DMS114 treated with DMSO at 0.1 percent for 48 hours (cell line): Measurements from ENCODE around the gene HOATZ.

Source experiments
- DNase-seq: peaks from one replicate; lab custom pipeline; 2025; ENCODE audit not compliant: unreplicated experiment; lab: John Stamatoyannopoulos, UW

Gene HOATZ

DNA sequence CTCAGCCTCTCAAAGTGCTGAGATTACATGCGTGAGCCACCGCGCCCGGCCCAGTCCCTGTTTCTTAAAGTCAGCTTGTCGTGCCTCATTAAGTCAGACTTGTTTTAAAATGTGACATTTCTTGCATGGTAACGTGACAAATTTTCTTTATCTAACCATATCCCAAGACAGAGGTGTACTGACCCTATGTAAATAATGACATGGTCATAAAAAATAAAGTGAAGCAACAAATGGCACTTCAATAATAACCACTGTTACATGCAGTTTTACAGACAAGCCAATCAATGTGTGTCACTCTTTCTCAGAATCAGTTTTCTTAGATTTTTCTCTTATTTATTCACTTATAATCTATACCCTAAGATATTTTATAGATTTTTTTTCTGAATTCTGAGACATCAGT, 61.2 kb downstream of the HOATZ start:
- no peak for DNase-seq

GRCh38 chr11:111577821-111578220, 63.2 kb downstream of the HOATZ start:
- DNase-seq: no peak

GRCh38 chr11:111581341-111581740, 66.8 kb downstream of the HOATZ start:
- no peak for DNase-seq

GRCh38 chr11:111582163-111582562, 67.6 kb downstream of the HOATZ start:
- DNase-seq: no peak

DNA sequence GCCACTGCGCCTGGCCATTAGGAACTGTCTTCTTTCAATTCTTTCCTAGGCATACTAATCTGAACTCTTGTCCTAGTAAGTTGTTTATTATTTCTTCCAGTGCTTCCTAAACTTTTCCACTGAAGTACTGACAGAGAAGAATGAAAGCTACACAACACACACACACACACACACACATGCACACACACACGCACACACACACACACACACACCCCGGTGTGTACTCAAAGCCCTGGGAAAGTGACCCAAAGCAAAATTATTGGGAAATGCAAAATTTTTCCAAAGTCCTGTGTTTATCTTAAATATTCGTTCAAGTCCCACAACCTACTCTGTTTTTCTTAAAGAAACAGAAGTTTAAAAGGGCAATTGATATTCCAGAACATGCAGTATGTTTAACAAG, 68.3 kb downstream of the HOATZ start:
- no peak for DNase-seq

DNA sequence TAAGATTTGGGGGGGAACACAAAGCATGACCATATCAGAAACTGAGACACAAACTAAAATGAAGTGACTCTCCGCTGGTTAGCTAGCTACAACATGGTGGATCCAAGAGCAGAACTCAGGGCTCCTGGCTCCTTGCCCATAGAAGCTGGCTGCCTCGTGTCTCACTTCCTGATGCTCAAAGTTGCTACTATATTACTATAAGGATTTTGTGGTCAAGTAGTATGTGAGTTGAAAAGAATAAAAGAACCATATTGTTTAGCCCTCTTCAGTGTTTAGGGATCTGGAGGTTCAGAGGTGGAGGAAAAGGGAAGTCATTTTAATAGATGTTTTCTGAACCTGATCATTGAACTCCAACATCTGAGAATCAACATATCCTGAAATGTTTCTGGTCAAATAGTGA, 70.8 kb downstream of the HOATZ start:
- no peak for DNase-seq

- DNase-seq: peak; percentile 32
Measured at GRCh38 chr11:111586388-111586831, 71.8 kb downstream of the HOATZ start.
